A549 treated with CORT108297 at 1 μM for 4 hours (cell line): Measurements from ENCODE around the gene SLC22A25. TPM values are rescaled to one million over a fixed set of nuclear protein-coding genes. Genes with fewer than 3 reads are reported as not detected.

ENCODE experiments used
- total RNA-seq: library from RNA; stranded (reverse); fragments of 200-300 nt; extraction: Qiagen RNA extraction; gene quantifications from 5 replicates; pipeline ENCODE4 v1.2.3, GENCODE V29; 2022

Gene SLC22A25
- not detected in 5 replicates for total RNA-seq

DNA sequence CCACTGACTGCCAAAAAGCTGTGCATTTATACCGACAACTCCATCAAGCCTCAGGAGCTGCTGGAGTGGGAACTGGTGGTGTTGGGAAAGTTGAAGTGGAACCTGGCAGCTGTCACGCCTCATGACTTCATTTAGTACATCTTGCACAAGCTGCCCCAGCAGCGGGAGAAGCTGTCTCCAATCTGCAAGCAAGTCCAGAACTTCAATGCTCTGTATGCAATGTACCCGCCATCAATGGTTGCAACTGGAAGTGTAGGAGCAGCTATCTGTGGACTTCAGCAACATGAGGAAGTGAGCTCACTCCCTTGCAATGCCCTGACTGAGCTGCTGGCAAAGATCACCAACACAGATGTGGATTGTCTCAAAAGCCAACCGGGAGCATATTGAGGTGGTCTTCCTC lies at the start of gene SLC22A25:
SLC22A25 (minus strand) TSS at position 67 of the 400 bp plus-strand sequence. CDS start 13,947 bp downstream, outside the sequence.

Other genes with a start within 250 kb of the SLC22A25 start
- not detected in 5 replicates for gene SLC22A8, start 227.8 kb downstream of the SLC22A25 start, total RNA-seq
- gene SLC22A24, start 99.4 kb downstream of the SLC22A25 start, total RNA-seq = not detected in 5 replicates
- gene SLC22A9, start 126.2 kb upstream of the SLC22A25 start, total RNA-seq = not detected in 5 replicates
- gene PLAAT5, start 247.6 kb upstream of the SLC22A25 start, total RNA-seq = 0.05 to 0.06 TPM in 2 of 5 replicates, not detected in the others